PC-9 (cell line): ENCODE measurements around the gene IFNA5. TPM values are rescaled to one million over a fixed set of nuclear protein-coding genes. Genes with fewer than 3 reads are reported as not detected.

ENCODE experiments used
- BruUV-seq: library from RNA; stranded (reverse); fragments of 400-500 nt; replicated peaks from 2 replicates; lab custom pipeline; 2021; lab: Mats Ljungman, UMichigan
- CTCF ChIA-PET: fragments of 300-600 bp; sonication (Branson Sonifier 250); formaldehyde crosslinking; loops from one replicate; lab custom pipeline; 2022; ENCODE audit warnings: antibody characterized with exemption; lab: Charles Lee
- POLR2A ChIA-PET: fragments of 300-600 bp; sonication (Branson Sonifier 250); formaldehyde crosslinking; loops from one replicate; lab custom pipeline; 2022; ENCODE audit warnings: antibody characterized with exemption; ENCODE audit not compliant: unreplicated experiment; lab: Charles Lee
- DNase-seq, 2 experiments: peaks; one replicate each; pipeline versions ENCODE4 v3.0.0 to v3.0.0-alpha.2; 2015 to 2022; ENCODE audit warnings: mixed read lengths in 1 of 2
- H2AFZ ChIP-seq: fragments of 200-600 bp; sonication (generic); 2 replicates; pipeline ENCODE4 v1.8.1; 2017; ENCODE audit warnings: antibody characterized with exemption
- H3F3A ChIP-seq: fragments of 200-600 bp; sonication (generic); 2 replicates; pipeline ENCODE4 v1.8.1; 2017; ENCODE audit warnings: antibody characterized with exemption, mild to moderate bottlenecking, low read depth; ENCODE audit not compliant: insufficient read depth
- H3K27ac ChIP-seq: fragments of 200-600 bp; sonication (generic); 2 replicates; pipeline ENCODE4 v1.6.1; 2016; ENCODE audit warnings: mixed run types
- H3K27me3 ChIP-seq: fragments of 200-600 bp; sonication (generic); 2 replicates; pipeline ENCODE4 v1.6.1; 2016; ENCODE audit warnings: low read depth, mixed run types; ENCODE audit not compliant: insufficient read depth
- H3K36me3 ChIP-seq: fragments of 200-600 bp; sonication (generic); 2 replicates; pipeline ENCODE4 v1.6.1; 2016; ENCODE audit warnings: low read depth, mixed run types
- H3K4me1 ChIP-seq: fragments of 200-600 bp; sonication (generic); replicated peaks from 2 replicates; pipeline ENCODE4 v1.6.1; 2016; ENCODE audit warnings: mixed run types; ENCODE audit not compliant: insufficient read depth
- H3K4me2 ChIP-seq: fragments of 200-600 bp; sonication (generic); 2 replicates; pipeline ENCODE4 v1.6.1; 2017; ENCODE audit warnings: mixed run types
- H3K4me3 ChIP-seq: fragments of 200-600 bp; sonication (generic); 2 replicates; pipeline ENCODE4 v1.6.1; 2016; ENCODE audit warnings: mixed run types
- H3K79me2 ChIP-seq: fragments of 200-600 bp; sonication (generic); 2 replicates; pipeline ENCODE4 v1.6.1; 2017; ENCODE audit warnings: low read depth, mixed run types
- H3K9me2 ChIP-seq: fragments of 200-600 bp; sonication (generic); 2 replicates; pipeline ENCODE4 v1.8.1; 2017; ENCODE audit warnings: mild to moderate bottlenecking; ENCODE audit not compliant: insufficient read depth
- H3K9me3 ChIP-seq: fragments of 200-600 bp; sonication (generic); 2 replicates; pipeline ENCODE4 v1.8.1; 2016; ENCODE audit warnings: low read depth; ENCODE audit not compliant: insufficient read depth
- H4K20me1 ChIP-seq: fragments of 200-600 bp; sonication (generic); 2 replicates; pipeline ENCODE4 v1.8.1; 2017; ENCODE audit not compliant: insufficient read depth
- CTCF ChIP-seq: fragments of 200-600 bp; sonication (generic); conservative IDR thresholded peaks from 2 replicates; pipeline ENCODE4 v1.6.1; 2017; ENCODE audit warnings: mixed run types, antibody characterized with exemption, mild to moderate bottlenecking, moderate library complexity
- EZH2 ChIP-seq: fragments of 200-600 bp; sonication (generic); IDR thresholded peaks from 2 replicates; pipeline ENCODE4 v1.8.0; 2017; ENCODE audit warnings: antibody characterized with exemption, low read depth
- intact Hi-C: fragments of 100-400 bp; cut with micrococcal nuclease; formaldehyde crosslinking; loops from one replicate; pipeline ENCODE4 v1.10.0; 2022; ENCODE audit not compliant: unreplicated experiment
- total RNA-seq: library from RNA; stranded (reverse); gene quantifications from 2 replicates; pipeline ENCODE4 v1.2.3, GENCODE V29; 2021

The IFNA5 gene
- total RNA-seq, 1 experiment from 2014 or later: not detected

GRCh38 chr9:21314152-21314551 lies 9.0 kb upstream of the IFNA5 start:
- BruUV-seq: no TSS peak
- no peak for DNase-seq
- Histone ChIP-seq H3F3A (no peaks in the 10 kb centered on the region), H3K4me3 (no peak overlapping the region), H3K9me2 (no peaks in the 10 kb centered on the region), H3K27ac (no peak overlapping the region), H3K36me3 (no peaks in the 10 kb centered on the region), H3K4me2 (no peak overlapping the region), H3K9me3 (no peaks in the 10 kb centered on the region), H3K79me2 (no peaks in the 10 kb centered on the region), H2AFZ (no peak overlapping the region), H4K20me1 (no peaks in the 10 kb centered on the region), H3K27me3 (no peaks in the 10 kb centered on the region), H3K4me1 (no peaks in the 10 kb centered on the region)
- TF ChIP-seq EZH2: no peak
- POLR2A ChIA-PET: no interaction called here
- CTCF ChIA-PET: no interaction called here
- intact Hi-C loops: no loop called here

GRCh38 chr9:21311889-21312288 lies 6.8 kb upstream of the IFNA5 start:
- H3K27ac ChIP-seq: no peak overlapping the region
- no peaks in the 10 kb centered on the region for H3K4me1 ChIP-seq
- no peaks in the 10 kb centered on the region for H3K27me3 ChIP-seq
- H3K79me2 ChIP-seq: no peaks in the 10 kb centered on the region
- POLR2A ChIA-PET: no interaction called here
- CTCF ChIA-PET: no interaction called here
- H3F3A ChIP-seq: no peaks in the 10 kb centered on the region
- no peaks in the 10 kb centered on the region for H4K20me1 ChIP-seq
- BruUV-seq: no TSS peak
- no peaks in the 10 kb centered on the region for H3K9me3 ChIP-seq
- intact Hi-C loops: no loop called here
- H2AFZ ChIP-seq: no peak overlapping the region
- no peak for TF ChIP-seq CTCF
- no peak for TF ChIP-seq EZH2
- H3K4me3 ChIP-seq: no peak overlapping the region
- H3K36me3 ChIP-seq: no peaks in the 10 kb centered on the region
- no peak overlapping the region for H3K4me2 ChIP-seq
- H3K9me2 ChIP-seq: no peaks in the 10 kb centered on the region
- no peak for DNase-seq

- H3K27ac ChIP-seq: no peak overlapping the region
- H3K27me3 ChIP-seq: no peaks in the 10 kb centered on the region
- H3F3A ChIP-seq: no peaks in the 10 kb centered on the region
- intact Hi-C loops: no loop called here
- no peak overlapping the region for H2AFZ ChIP-seq
- no peak overlapping the region for H3K4me3 ChIP-seq
- no peaks in the 10 kb centered on the region for H3K9me2 ChIP-seq
- BruUV-seq: no TSS peak
- CTCF ChIA-PET: no interaction called here
- H4K20me1 ChIP-seq: no peaks in the 10 kb centered on the region
- H3K4me2 ChIP-seq: no peak overlapping the region
- H3K9me3 ChIP-seq: no peaks in the 10 kb centered on the region
- no peaks in the 10 kb centered on the region for H3K36me3 ChIP-seq
- H3K79me2 ChIP-seq: no peaks in the 10 kb centered on the region
- no peaks in the 10 kb centered on the region for H3K4me1 ChIP-seq
- POLR2A ChIA-PET: interaction anchor here (0.5 kb wide), 1 partner anchor 685 kb away, joined by 3 read pairs; no protein-coding TSS in a partner anchor
- TF ChIP-seq CTCF: no peak
- TF ChIP-seq EZH2: no peak
- DNase-seq: no peak
These were observed 9.1 kb downstream of the IFNA5 start for GRCh38 chr9:21295992-21296391.
